ENCODE results near the gene DEAF1. TPM values are rescaled to one million over a fixed set of nuclear protein-coding genes. Genes with fewer than 3 reads are reported as not detected.
A peak's percentile ranks its signal among the peaks of the same experiment; 100 is the strongest.
"Not testable (repeated sequence)": the region's sequence is repeated elsewhere in the genome, so short reads cannot be mapped to it uniquely, and the experiment has no call there.

DEAF1 gene
- total RNA-seq, 2 experiments from 2014 or later = 59.1 to 59.3 TPM

DNA sequence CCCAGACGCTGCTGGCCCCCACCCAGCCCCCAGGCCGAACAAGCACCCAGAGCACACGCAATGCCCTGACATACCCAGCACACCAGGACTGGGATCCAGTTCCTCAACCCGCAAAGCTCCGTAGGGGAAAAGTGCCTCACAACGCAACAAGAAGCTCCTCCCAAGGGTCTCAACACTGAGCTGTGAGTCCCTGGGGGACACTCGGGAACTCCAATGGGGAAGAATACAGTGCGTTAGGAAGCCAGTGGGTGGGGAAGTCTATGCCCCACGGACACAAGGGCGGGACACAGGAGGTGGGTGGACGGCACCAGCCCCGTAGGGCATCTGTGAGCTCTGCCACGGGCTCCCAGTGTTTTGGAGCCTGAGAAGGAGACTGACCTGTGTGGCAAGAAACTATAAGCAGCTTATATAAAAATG lies 1.6 kb downstream of the DEAF1 start:
- Mint-ChIP-seq H3K4me1 (ENCODE audit: low read depth) (peaks cover 59% of the 10 kb centered on the region), H3K27ac (peak overlapping the region; percentile 89), H3K4me3 (peak overlapping the region; percentile 88), H3K27me3 (no peaks in the 10 kb centered on the region), H3K9me3 (no peaks in the 10 kb centered on the region), H3K36me3 (ENCODE audit: low read depth) (peaks cover 31% of the 10 kb centered on the region)
- DNase-seq (no peak), ATAC-seq (no peak)
- intact Hi-C loops (cut with micrococcal nuclease) = no loop called here
- ChIA-PET POLR2A (interaction anchor here (0.8 to 4.1 kb wide), 3 partner anchors 11 to 116 kb away, joined by 4 to 20 read pairs (median 4); partner anchors contain the start of gene SCT), CTCF (interaction anchor here (0.9 to 1.6 kb wide), 3 partner anchors 11 to 137 kb away, joined by 3 to 6 read pairs (median 4); no protein-coding TSS in a partner anchor)
- TF ChIP-seq, protein P1, sequence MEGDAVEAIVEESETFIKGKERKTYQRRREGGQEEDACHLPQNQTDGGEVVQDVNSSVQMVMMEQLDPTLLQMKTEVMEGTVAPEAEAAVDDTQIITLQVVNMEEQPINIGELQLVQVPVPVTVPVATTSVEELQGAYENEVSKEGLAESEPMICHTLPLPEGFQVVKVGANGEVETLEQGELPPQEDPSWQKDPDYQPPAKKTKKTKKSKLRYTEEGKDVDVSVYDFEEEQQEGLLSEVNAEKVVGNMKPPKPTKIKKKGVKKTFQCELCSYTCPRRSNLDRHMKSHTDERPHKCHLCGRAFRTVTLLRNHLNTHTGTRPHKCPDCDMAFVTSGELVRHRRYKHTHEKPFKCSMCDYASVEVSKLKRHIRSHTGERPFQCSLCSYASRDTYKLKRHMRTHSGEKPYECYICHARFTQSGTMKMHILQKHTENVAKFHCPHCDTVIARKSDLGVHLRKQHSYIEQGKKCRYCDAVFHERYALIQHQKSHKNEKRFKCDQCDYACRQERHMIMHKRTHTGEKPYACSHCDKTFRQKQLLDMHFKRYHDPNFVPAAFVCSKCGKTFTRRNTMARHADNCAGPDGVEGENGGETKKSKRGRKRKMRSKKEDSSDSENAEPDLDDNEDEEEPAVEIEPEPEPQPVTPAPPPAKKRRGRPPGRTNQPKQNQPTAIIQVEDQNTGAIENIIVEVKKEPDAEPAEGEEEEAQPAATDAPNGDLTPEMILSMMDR (IDR thresholded peaks at IDR 0.05) = no peak

DNA sequence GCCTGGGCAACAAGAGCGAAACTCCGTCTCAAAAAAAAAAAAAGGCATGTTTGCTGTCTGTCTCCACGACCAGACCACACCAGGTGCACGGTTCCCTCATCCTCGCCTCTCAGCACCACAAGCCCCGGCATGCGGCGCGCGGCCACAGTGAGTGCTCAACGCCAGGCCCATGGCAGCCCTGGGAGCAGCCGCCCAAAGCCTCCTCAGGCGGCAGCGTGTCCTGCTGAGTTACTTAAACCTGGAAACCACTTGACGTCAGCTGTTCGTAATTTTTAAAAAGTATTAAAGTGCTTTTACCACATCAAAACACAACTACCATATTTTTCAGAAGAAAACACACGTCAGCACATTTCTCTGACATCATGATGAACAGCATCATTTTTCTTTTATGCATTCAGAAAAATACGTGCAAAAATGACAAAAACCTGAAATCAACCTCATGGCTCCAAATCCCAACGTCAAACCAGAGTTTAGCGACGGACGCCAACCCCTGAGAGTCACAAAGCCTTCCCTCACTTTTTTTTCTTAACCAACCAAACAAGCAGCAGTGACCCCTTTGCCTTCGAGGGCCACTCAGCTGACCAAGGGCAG lies 2.1 kb downstream of the DEAF1 start:
- TF ChIP-seq, protein P1 (IDR thresholded peaks at IDR 0.05) = no peak
- POLR2A ChIA-PET = interaction anchor here (1.1 to 4.1 kb wide), 3 partner anchors 10 to 115 kb away, joined by 3 to 20 read pairs (median 4); no protein-coding TSS in a partner anchor
- peaks cover 34% of the 10 kb centered on the region for H3K36me3 Mint-ChIP-seq (ENCODE audit: low read depth)
- CTCF ChIA-PET = interaction anchor here (0.9 to 1.6 kb wide), 3 partner anchors 11 to 137 kb away, joined by 3 to 6 read pairs (median 4); no protein-coding TSS in a partner anchor
- H3K4me3 Mint-ChIP-seq = peak overlapping the region; percentile 88
- peaks cover 55% of the 10 kb centered on the region for H3K4me1 Mint-ChIP-seq (ENCODE audit: low read depth)
- H3K27me3 Mint-ChIP-seq = no peaks in the 10 kb centered on the region
- peak overlapping the region; percentile 89 for H3K27ac Mint-ChIP-seq
- ATAC-seq (no peak), DNase-seq (peak; percentile 68)
- intact Hi-C loops (cut with micrococcal nuclease) = no loop called here
- H3K9me3 Mint-ChIP-seq = no peaks in the 10 kb centered on the region

DNA sequence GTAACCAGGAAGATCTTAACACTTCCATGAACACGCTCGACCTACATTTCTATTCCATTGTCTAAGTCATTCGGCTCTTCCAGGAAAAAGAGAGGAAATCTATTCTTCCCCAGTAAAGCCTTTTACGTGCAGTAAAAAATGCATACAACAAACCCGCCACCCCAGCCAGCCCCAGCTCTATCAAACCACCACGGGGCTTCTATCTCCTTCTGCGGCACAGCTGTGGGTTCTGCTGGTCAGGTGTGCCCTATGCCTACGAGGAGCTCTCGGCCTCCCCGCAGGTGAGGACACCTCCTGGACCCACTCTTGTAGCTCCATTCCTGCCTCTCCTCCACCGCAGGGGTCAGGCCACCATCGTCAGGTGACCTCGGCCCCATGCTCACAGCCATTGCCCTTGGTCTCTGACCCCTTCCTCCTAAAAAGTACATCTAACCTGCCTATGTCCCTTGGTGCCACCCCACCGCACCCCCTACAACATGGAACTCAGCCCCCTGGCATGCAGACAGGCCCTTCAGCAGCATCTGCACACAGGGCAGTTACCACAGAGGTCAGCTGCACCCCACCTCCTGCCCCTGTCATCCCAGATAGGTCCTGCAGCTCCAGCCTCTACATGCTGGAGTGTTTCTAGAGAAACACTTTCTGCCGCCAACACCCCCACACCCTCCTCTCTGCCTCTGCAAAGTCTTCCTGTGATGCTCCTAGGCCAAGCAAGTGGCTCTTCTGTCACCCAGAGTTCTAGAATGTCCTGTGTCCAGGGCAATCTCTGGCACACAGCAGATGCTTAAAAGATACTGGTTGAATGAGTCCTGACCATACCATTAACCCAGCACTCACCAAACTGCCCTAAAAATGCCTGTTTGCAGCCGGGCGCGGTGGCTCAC lies 3.1 kb downstream of the DEAF1 start:
- H3K36me3 Mint-ChIP-seq (ENCODE audit: low read depth) = peaks cover 43% of the 10 kb centered on the region
- ChIA-PET POLR2A (interaction anchor here (0.7 to 1.3 kb wide), 4 partner anchors 11 to 156 kb away, joined by 3 to 4 read pairs (median 3); partner anchors contain the start of gene PHRF1), CTCF (interaction anchor here (1.4 to 1.7 kb wide), 4 partner anchors 26 to 36 kb away, joined by 4 to 5 read pairs (median 4); no protein-coding TSS in a partner anchor)
- H3K27ac Mint-ChIP-seq = peak overlapping the region; percentile 89
- H3K27me3 Mint-ChIP-seq = no peaks in the 10 kb centered on the region
- intact Hi-C loops (cut with micrococcal nuclease) = no loop called here
- no peak for ATAC-seq
- H3K4me3 Mint-ChIP-seq = peak overlapping the region; percentile 61
- peaks cover 46% of the 10 kb centered on the region for H3K4me1 Mint-ChIP-seq (ENCODE audit: low read depth)
- no peaks in the 10 kb centered on the region for H3K9me3 Mint-ChIP-seq
- TF ChIP-seq, protein P1 (IDR thresholded peaks at IDR 0.05) = no peak
- DNase-seq = peak; percentile 24

DNA sequence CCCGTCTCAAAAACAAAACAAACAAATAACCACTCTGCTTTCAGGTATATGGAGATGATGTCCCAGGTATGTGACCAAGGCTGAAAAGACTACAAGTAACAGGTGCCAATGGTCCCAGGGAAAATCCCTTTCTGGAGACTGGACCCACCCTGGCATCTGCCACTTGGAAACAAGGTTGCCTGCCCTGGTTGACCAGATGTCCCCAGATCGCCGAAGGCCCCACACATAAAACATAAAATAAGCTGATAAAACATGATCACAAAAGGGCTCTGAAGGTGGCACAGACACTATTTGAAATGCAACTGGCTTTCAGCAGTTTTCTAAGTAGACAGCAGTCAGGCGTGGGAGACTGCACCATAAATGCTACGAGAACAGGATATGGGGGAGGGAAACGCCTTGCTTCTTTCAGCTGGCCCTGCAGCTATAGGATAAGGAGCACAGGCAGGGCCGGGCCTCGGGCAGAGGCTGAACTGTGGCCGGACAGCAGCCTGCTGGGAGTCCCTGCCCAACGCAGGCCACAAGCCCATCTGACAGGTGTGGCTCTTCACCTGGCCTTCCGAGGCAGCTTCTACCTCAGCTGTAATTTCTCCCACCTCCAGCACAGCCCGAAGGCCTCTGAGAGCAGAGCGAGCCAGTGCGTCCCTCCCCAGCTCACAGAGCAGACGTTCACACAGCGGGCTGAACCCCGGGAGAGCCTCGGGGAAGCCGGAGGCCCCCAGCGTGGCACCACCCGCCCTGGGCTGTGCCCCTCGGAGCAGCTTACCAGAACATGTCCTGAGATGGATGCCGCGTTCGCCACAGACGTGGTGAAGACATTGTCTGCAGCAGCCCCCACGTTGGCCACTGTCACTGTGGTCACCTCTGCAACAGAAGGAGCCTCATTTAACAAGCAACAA lies 4.0 kb downstream of the DEAF1 start:
- TF ChIP-seq, protein P1 (IDR thresholded peaks at IDR 0.05) = no peak
- POLR2A ChIA-PET = interaction anchor here (1.3 kb wide), 1 partner anchor 115 kb away, joined by 3 read pairs; the partner anchor contains the start of gene PHRF1
- H3K9me3 Mint-ChIP-seq = no peaks in the 10 kb centered on the region
- ATAC-seq (no peak), DNase-seq (peak; percentile 56)
- intact Hi-C loops (cut with micrococcal nuclease) = no loop called here
- no peaks in the 10 kb centered on the region for H3K27me3 Mint-ChIP-seq
- H3K27ac Mint-ChIP-seq = peak overlapping the region; percentile 13
- CTCF ChIA-PET = interaction anchor here (0.8 to 1.7 kb wide), 5 partner anchors 25 to 57 kb away, joined by 3 to 5 read pairs (median 4); no protein-coding TSS in a partner anchor
- peak overlapping the region; percentile 61 for H3K4me3 Mint-ChIP-seq
- peaks cover 49% of the 10 kb centered on the region for H3K36me3 Mint-ChIP-seq (ENCODE audit: low read depth)
- peaks cover 39% of the 10 kb centered on the region for H3K4me1 Mint-ChIP-seq (ENCODE audit: low read depth)

DNA sequence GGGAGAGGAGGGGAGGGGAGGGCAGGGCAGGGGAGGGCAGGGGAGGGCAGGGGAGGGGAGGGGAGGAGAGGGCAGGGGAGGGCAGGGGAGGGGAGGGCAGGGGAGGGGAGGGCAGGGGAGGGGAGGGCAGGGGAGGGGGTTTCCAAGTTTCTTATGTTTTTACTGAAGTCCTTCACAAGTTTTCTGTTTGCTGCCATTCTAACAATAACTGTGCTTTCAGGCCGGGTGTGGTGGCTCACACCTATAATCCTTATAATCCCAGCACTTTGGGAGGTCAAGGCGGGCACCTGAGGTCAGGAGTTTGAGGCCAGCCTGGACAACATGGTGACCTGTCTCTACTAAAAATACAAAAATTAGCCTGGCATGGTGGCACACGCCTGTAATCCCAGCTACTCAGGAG lies 4.8 kb downstream of the DEAF1 start:
- intact Hi-C loops (cut with micrococcal nuclease); ATAC-seq; H3K9me3 Mint-ChIP-seq; H3K27ac Mint-ChIP-seq; DNase-seq; CTCF ChIA-PET; POLR2A ChIA-PET; H3K4me3 Mint-ChIP-seq; H3K27me3 Mint-ChIP-seq: not testable (repeated sequence)
- Mint-ChIP-seq H3K4me1 (ENCODE audit: low read depth) (peaks cover 39% of the 10 kb centered on the region), H3K36me3 (ENCODE audit: low read depth) (peaks cover 49% of the 10 kb centered on the region)

Measured in activated CD8-positive, alpha-beta T cell treated with anti-CD3 and anti-CD28 coated beads for 36 hours (primary cell).